B cell (primary cell): ENCODE measurements around the gene MIF. TPM values are rescaled to one million over a fixed set of nuclear protein-coding genes. Genes with fewer than 3 reads are reported as not detected.
"Not testable (repeated sequence)": the region's sequence is repeated elsewhere in the genome, so short reads cannot be mapped to it uniquely, and the experiment has no call there.

Source experiments
- ATAC-seq: fragments of 200-7000 bp; cut with Tn5 transposase; one replicate; pipeline ENCODE4 v1.10.0; 2021; ENCODE audit warnings: low read depth, mild to moderate bottlenecking, moderate number of reproducible peaks, moderate library complexity
- CTCF ChIA-PET: fragments of 350-600 bp; sonication (Branson Sonifier 250); formaldehyde crosslinking; loops from one replicate; lab custom pipeline; 2021; ENCODE audit warnings: antibody characterized with exemption, inconsistent platforms; lab: Charles Lee
- POLR2A ChIA-PET: fragments of 350-600 bp; sonication (Branson Sonifier 250); formaldehyde crosslinking; loops from one replicate; lab custom pipeline; 2021; ENCODE audit warnings: antibody characterized with exemption; lab: Charles Lee
- DNase-seq: peaks from one replicate; pipeline ENCODE4 v3.0.0; 2013
- H2AFZ ChIP-seq: 2 replicates; pipeline ENCODE4 v1.6.1; 2012; ENCODE audit warnings: mild to moderate bottlenecking, low read depth, low read length; ENCODE audit not compliant: insufficient read depth, poor library complexity, severe bottlenecking
- H3K27ac ChIP-seq, 2 donors: 1 replicate in 1 of 2; 2 replicates in 1 of 2; pipeline ENCODE4 v1.5.1; 2012 to 2013; ENCODE audit warnings: low read length in 2 of 2, mild to moderate bottlenecking in 2 of 2, moderate library complexity in 1 of 2
- H3K27me3 ChIP-seq, 4 experiments: fragments of 200-600 bp in 1 of 4; sonication (generic) in 1 of 4; replicated peaks in 1 of 4; 1 replicate in 2 of 4; 2 replicates in 2 of 4; pipeline versions ENCODE4 v1.6.1 to v1.7.0; 2013 to 2016; ENCODE audit warnings: low read length in 3 of 4, mild to moderate bottlenecking in 2 of 4, mixed read lengths in 1 of 4, moderate library complexity in 1 of 4; ENCODE audit not compliant: insufficient read depth in 4 of 4, control insufficient read depth in 3 of 4; ENCODE audit errors: control extremely low read depth in 1 of 4
- H3K36me3 ChIP-seq, 2 experiments: replicated peaks in 1 of 2; 1 replicate in 1 of 2; 2 replicates in 1 of 2; pipeline versions ENCODE4 v1.6.1 to v1.7.1; 2013; ENCODE audit warnings: low read length in 1 of 2; ENCODE audit not compliant: insufficient read depth in 2 of 2, control insufficient read depth in 1 of 2; ENCODE audit errors: control extremely low read depth in 1 of 2, extremely low read depth in 1 of 2
- H3K4me1 ChIP-seq, 2 donors: fragments of 200-600 bp in 1 of 2; sonication (generic) in 1 of 2; 1 replicate in 1 of 2; 2 replicates in 1 of 2; pipeline versions ENCODE4 v1.5.1 to v1.6.1; 2013 to 2017; ENCODE audit warnings: low read length in 2 of 2; ENCODE audit not compliant: control insufficient read depth in 2 of 2, insufficient read depth in 2 of 2
- H3K4me2 ChIP-seq: replicated peaks from 2 replicates; pipeline ENCODE3; 2012; ENCODE audit warnings: mild to moderate bottlenecking, low read depth, low read length; ENCODE audit not compliant: poor library complexity, severe bottlenecking
- H3K4me3 ChIP-seq, 5 experiments: fragments of 200-600 bp in 1 of 5; sonication (generic) in 1 of 5; 1 replicate in 3 of 5; 2 replicates in 2 of 5; pipeline versions ENCODE4 v1.5.1 to v1.7.0; 2011 to 2016; ENCODE audit warnings: low read length in 4 of 5, mild to moderate bottlenecking in 4 of 5, low read depth in 2 of 5, control low read depth in 1 of 5, moderate library complexity in 1 of 5; ENCODE audit not compliant: insufficient read depth in 1 of 5; ENCODE audit errors: control extremely low read depth in 1 of 5, extremely low read depth in 1 of 5
- H3K79me2 ChIP-seq: fragments of 200-600 bp; sonication (generic); one replicate; pipeline ENCODE4 v1.6.0; 2016; ENCODE audit warnings: low read length; ENCODE audit not compliant: control insufficient read depth, insufficient read depth
- H3K9ac ChIP-seq: fragments of 200-600 bp; sonication (generic); 2 replicates; pipeline ENCODE4 v1.6.1; 2017; ENCODE audit warnings: mild to moderate bottlenecking, low read length, moderate library complexity
- H3K9me3 ChIP-seq, 3 donors: one replicate each; pipeline versions ENCODE4 v1.6.1 to v1.7.1; 2013; ENCODE audit warnings: low read length in 2 of 3; ENCODE audit not compliant: control insufficient read depth in 2 of 3, insufficient read depth in 1 of 3; ENCODE audit errors: control extremely low read depth in 1 of 3
- H4K20me1 ChIP-seq: 2 replicates; pipeline ENCODE4 v1.6.0; 2012; ENCODE audit warnings: mild to moderate bottlenecking, low read length; ENCODE audit not compliant: insufficient read depth, control insufficient read depth, poor library complexity, severe bottlenecking
- H3K27ac Mint-ChIP-seq: one replicate; pipeline ENCODE4 v1.8.0; 2021; ENCODE audit warnings: mixed read lengths
- H3K27me3 Mint-ChIP-seq: one replicate; pipeline ENCODE4 v1.8.0; 2021; ENCODE audit warnings: mixed read lengths
- H3K4me1 Mint-ChIP-seq: one replicate; pipeline ENCODE4 v1.8.0; 2021; ENCODE audit warnings: mixed read lengths
- H3K4me3 Mint-ChIP-seq: one replicate; pipeline ENCODE4 v1.8.0; 2021; ENCODE audit warnings: mixed read lengths
- H3K9me3 Mint-ChIP-seq: one replicate; pipeline ENCODE4 v1.8.0; 2022; ENCODE audit warnings: mixed read lengths; ENCODE audit not compliant: insufficient read depth
- EZH2 ChIP-seq: IDR thresholded peaks from 2 replicates; pipeline ENCODE4 v1.6.1; 2012; ENCODE audit warnings: borderline replicate concordance, low read depth, mild to moderate bottlenecking, moderate library complexity, low read length; ENCODE audit not compliant: insufficient read depth, poor library complexity, severe bottlenecking
- WGBS: methylation state at CpG from one replicate; pipeline ENCODE4 v1.1.5; 2013; ENCODE audit warnings: missing lambda C conversion rate; ENCODE audit not compliant: insufficient coverage; 5-methylcytosine and 5-hydroxymethylcytosine counted together
- intact Hi-C: fragments of 100-400 bp; cut with micrococcal nuclease; formaldehyde crosslinking; loops from one replicate; pipeline ENCODE4 v1.10.0; 2022
- polyA plus RNA-seq: library from polyadenylated mRNA; depleted of rRNA; stranded (reverse); fragments of >200 nt; gene quantifications from 2 replicates; pipeline ENCODE4 v1.2.3, GENCODE V29; 2012
- total RNA-seq, 2 donors: library from RNA; stranded (reverse); fragments of 120-200 nt in 1 of 2; gene quantifications; 1 replicate in 1 of 2; 2 replicates in 1 of 2; pipeline versions ENCODE4 v1.2.3 to v1.2.4, GENCODE V29; 2013 to 2022
- TF ChIP-seq, protein P1 (sequence below): fragments of 200-600 bp; IDR thresholded peaks from one replicate; pipeline ENCODE4 v1.8.0; 2022; ENCODE audit warnings: antibody characterized with exemption, mild to moderate bottlenecking

Gene MIF
- total and polyA plus RNA-seq, 2 donors (not counting 1 experiment from before 2014, with no cell fraction given) = 143 to 272 TPM

DNA sequence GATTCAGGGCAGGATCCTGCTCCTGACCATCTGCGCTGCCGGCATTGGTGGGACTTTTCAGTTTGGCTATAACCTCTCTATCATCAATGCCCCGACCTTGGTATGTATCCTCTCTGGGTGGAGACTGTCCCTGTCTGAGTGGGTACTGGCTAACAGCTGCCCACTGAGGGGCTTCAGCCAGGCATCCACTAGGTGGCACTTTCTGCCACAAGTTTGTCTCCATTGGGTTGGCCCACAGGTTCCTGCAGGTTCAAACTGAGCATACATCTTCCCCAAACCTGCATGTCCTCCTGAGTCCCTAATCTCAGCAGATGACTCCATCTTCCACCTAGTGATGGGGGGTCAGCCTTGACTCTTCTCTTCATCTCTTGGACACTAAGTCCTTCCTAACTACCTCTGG lies 32.1 kb upstream of the MIF start:
- peak; percentile 47 for DNase-seq
- no peaks in the 10 kb centered on the region for H3K9me3 ChIP-seq
- H3K4me3 ChIP-seq = no peak overlapping the region
- H3K36me3 ChIP-seq = peaks cover 0 to 23% of the 10 kb centered on the region in 2 experiments
- no peak for ATAC-seq
- H4K20me1 ChIP-seq = no peaks in the 10 kb centered on the region
- H3K27me3 ChIP-seq = no peaks in the 10 kb centered on the region
- H3K4me2 ChIP-seq = no peak overlapping the region
- ChIA-PET CTCF (interaction anchor here (0.9 to 1.4 kb wide), 4 partner anchors 12 to 52 kb away, joined by 3 to 7 read pairs (median 3); partner anchors contain the start of gene MIF), POLR2A (no interaction called here)
- TF ChIP-seq, protein P1, sequence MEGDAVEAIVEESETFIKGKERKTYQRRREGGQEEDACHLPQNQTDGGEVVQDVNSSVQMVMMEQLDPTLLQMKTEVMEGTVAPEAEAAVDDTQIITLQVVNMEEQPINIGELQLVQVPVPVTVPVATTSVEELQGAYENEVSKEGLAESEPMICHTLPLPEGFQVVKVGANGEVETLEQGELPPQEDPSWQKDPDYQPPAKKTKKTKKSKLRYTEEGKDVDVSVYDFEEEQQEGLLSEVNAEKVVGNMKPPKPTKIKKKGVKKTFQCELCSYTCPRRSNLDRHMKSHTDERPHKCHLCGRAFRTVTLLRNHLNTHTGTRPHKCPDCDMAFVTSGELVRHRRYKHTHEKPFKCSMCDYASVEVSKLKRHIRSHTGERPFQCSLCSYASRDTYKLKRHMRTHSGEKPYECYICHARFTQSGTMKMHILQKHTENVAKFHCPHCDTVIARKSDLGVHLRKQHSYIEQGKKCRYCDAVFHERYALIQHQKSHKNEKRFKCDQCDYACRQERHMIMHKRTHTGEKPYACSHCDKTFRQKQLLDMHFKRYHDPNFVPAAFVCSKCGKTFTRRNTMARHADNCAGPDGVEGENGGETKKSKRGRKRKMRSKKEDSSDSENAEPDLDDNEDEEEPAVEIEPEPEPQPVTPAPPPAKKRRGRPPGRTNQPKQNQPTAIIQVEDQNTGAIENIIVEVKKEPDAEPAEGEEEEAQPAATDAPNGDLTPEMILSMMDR = peak; percentile 36
- TF ChIP-seq EZH2 = no peak
- H3K27ac Mint-ChIP-seq = peak overlapping the region; percentile 24
- H3K79me2 ChIP-seq = peaks cover 37% of the 10 kb centered on the region
- H2AFZ ChIP-seq = no peak overlapping the region
- intact Hi-C loops = loop anchor here (5.0 to 10.0 kb wide), 2 partner anchors 93 to 315 kb away; no protein-coding TSS in a partner anchor
- no peaks in the 10 kb centered on the region for H3K9me3 Mint-ChIP-seq
- H3K9ac ChIP-seq = no peak overlapping the region
- H3K4me1 Mint-ChIP-seq = peaks cover 22% of the 10 kb centered on the region
- no peak overlapping the region for H3K27ac ChIP-seq
- WGBS = 86% methylated on average over 2 of the region's 3 CpGs
- peaks cover 10 to 17% of the 10 kb centered on the region in 2 donors for H3K4me1 ChIP-seq
- H3K4me3 Mint-ChIP-seq = no peak overlapping the region
- H3K27me3 Mint-ChIP-seq = no peaks in the 10 kb centered on the region

GRCh38 chr22:23864499-23865154 lies 29.6 kb upstream of the MIF start:
- H3K9ac ChIP-seq, H3K27me3 Mint-ChIP-seq, H3K4me2 ChIP-seq, H3K9me3 Mint-ChIP-seq, DNase-seq, H3K4me1 ChIP-seq, H2AFZ ChIP-seq, H4K20me1 ChIP-seq, H3K27me3 ChIP-seq, POLR2A ChIA-PET, ATAC-seq, H3K4me1 Mint-ChIP-seq, H3K27ac Mint-ChIP-seq, H3K27ac ChIP-seq, H3K4me3 ChIP-seq, H3K4me3 Mint-ChIP-seq, H3K9me3 ChIP-seq: not testable (repeated sequence)
- peaks cover 24% of the 10 kb centered on the region for H3K79me2 ChIP-seq
- 92% methylated on average over 7 of the region's 11 CpGs for WGBS
- H3K36me3 ChIP-seq = peaks cover 2 to 45% of the 10 kb centered on the region in 2 experiments
- CTCF ChIA-PET = interaction anchor here (0.6 to 1.0 kb wide), 2 partner anchors 30 to 36 kb away, joined by 3 to 4 read pairs; partner anchors contain the start of gene MIF
- intact Hi-C loops = loop anchor here (5.0 to 10.0 kb wide), 2 partner anchors 90 to 313 kb away; no protein-coding TSS in a partner anchor
